Osteoblast (primary cell): ENCODE data around the gene CLSTN2. TPM values are rescaled to one million over a fixed set of nuclear protein-coding genes. Genes with fewer than 3 reads are reported as not detected.

Experiments
- DNase-seq: peaks from one replicate; pipeline ENCODE4 v3.0.0; 2011; ENCODE audit warnings: low spot score, mixed read lengths; ENCODE audit not compliant: insufficient read length; ENCODE audit errors: missing footprints
- H2AFZ ChIP-seq: 2 replicates; pipeline ENCODE4 v1.6.0; 2011; ENCODE audit warnings: mild to moderate bottlenecking, low read length
- H3K27ac ChIP-seq: 2 replicates; pipeline ENCODE4 v1.5.1; 2011; ENCODE audit warnings: mild to moderate bottlenecking, low read depth, low read length, moderate library complexity
- H3K27me3 ChIP-seq: 2 replicates; pipeline ENCODE4 v1.6.0; 2012; ENCODE audit warnings: mild to moderate bottlenecking, control low read depth, inconsistent platforms, low read length, moderate library complexity; ENCODE audit not compliant: insufficient read depth
- H3K36me3 ChIP-seq: 2 replicates; pipeline ENCODE4 v1.5.1; 2011; ENCODE audit warnings: mild to moderate bottlenecking, low read length, control low read depth, moderate library complexity; ENCODE audit not compliant: insufficient read depth
- H3K4me1 ChIP-seq: 2 replicates; pipeline ENCODE4 v1.5.1; 2011; ENCODE audit warnings: mild to moderate bottlenecking, low read length, control low read depth, moderate library complexity; ENCODE audit not compliant: insufficient read depth
- H3K4me2 ChIP-seq: 2 replicates; pipeline ENCODE4 v1.6.0; 2011; ENCODE audit warnings: mild to moderate bottlenecking, low read length; ENCODE audit not compliant: insufficient read depth
- H3K4me3 ChIP-seq: fragments of 200-600 bp; sonication (generic); 3 replicates; pipeline ENCODE4 v1.5.1; 2012; ENCODE audit warnings: mild to moderate bottlenecking, low read length, inconsistent platforms; ENCODE audit not compliant: insufficient read depth
- H3K79me2 ChIP-seq: 2 replicates; pipeline ENCODE4 v1.6.0; 2012; ENCODE audit warnings: mild to moderate bottlenecking, low read length, control low read depth, inconsistent platforms; ENCODE audit not compliant: insufficient read depth
- H3K9me3 ChIP-seq: 2 replicates; pipeline ENCODE4 v1.5.1; 2011; ENCODE audit warnings: low read depth, low read length, control low read depth
- H4K20me1 ChIP-seq: 2 replicates; pipeline ENCODE4 v1.6.0; 2012; ENCODE audit warnings: mild to moderate bottlenecking, low read length, control low read depth; ENCODE audit not compliant: insufficient read depth
- CTCF ChIP-seq: IDR thresholded peaks from 2 replicates; pipeline ENCODE4 v1.5.1; 2011; ENCODE audit warnings: mild to moderate bottlenecking, low read depth, low read length, moderate library complexity; ENCODE audit errors: extremely low read depth
- total RNA-seq: library from RNA; depleted of rRNA; stranded (reverse); fragments of >200 nt; gene quantifications from 2 replicates; pipeline ENCODE4 v1.2.3, GENCODE V29; 2012

Gene CLSTN2
- total RNA-seq, 1 donor = under 0.01 TPM

GRCh38 chr3:140585828-140586227, 650.8 kb downstream of the CLSTN2 start:
- TF ChIP-seq CTCF = no peak
- H3K36me3 ChIP-seq = no peaks in the 10 kb centered on the region
- no peaks in the 10 kb centered on the region for H4K20me1 ChIP-seq
- H3K79me2 ChIP-seq = no peaks in the 10 kb centered on the region
- H3K27me3 ChIP-seq = no peaks in the 10 kb centered on the region
- no peak overlapping the region for H2AFZ ChIP-seq
- H3K9me3 ChIP-seq = no peaks in the 10 kb centered on the region
- H3K27ac ChIP-seq = peak overlapping the region; percentile 38
- H3K4me2 ChIP-seq = peak overlapping the region; percentile 16
- H3K4me1 ChIP-seq = peaks cover 15% of the 10 kb centered on the region
- peak; percentile 30 for DNase-seq
- H3K4me3 ChIP-seq = no peak overlapping the region

GRCh38 chr3:140586311-140586710, 651.3 kb downstream of the CLSTN2 start:
- H3K27ac ChIP-seq = peak overlapping the region; percentile 38
- H3K4me1 ChIP-seq = peaks cover 15% of the 10 kb centered on the region
- H4K20me1 ChIP-seq = no peaks in the 10 kb centered on the region
- H2AFZ ChIP-seq = no peak overlapping the region
- H3K36me3 ChIP-seq = no peaks in the 10 kb centered on the region
- peak overlapping the region; percentile 16 for H3K4me2 ChIP-seq
- no peak for DNase-seq
- no peak overlapping the region for H3K4me3 ChIP-seq
- no peaks in the 10 kb centered on the region for H3K79me2 ChIP-seq
- H3K27me3 ChIP-seq = no peaks in the 10 kb centered on the region
- TF ChIP-seq CTCF = no peak
- H3K9me3 ChIP-seq = no peaks in the 10 kb centered on the region

GRCh38 chr3:140588558-140588957, 653.6 kb downstream of the CLSTN2 start:
- Histone ChIP-seq H3K9me3 (no peaks in the 10 kb centered on the region), H3K36me3 (no peaks in the 10 kb centered on the region), H3K4me1 (peaks cover 15% of the 10 kb centered on the region), H4K20me1 (no peaks in the 10 kb centered on the region), H3K27me3 (no peaks in the 10 kb centered on the region), H3K4me2 (no peak overlapping the region), H3K27ac (no peak overlapping the region), H2AFZ (no peak overlapping the region), H3K4me3 (no peak overlapping the region), H3K79me2 (no peaks in the 10 kb centered on the region)
- no peak for DNase-seq
- no peak for TF ChIP-seq CTCF

- DNase-seq = no peak
- Histone ChIP-seq H3K36me3 (no peaks in the 10 kb centered on the region), H3K4me2 (no peak overlapping the region), H2AFZ (no peak overlapping the region), H4K20me1 (no peaks in the 10 kb centered on the region), H3K27ac (no peak overlapping the region), H3K4me1 (no peaks in the 10 kb centered on the region), H3K4me3 (no peak overlapping the region), H3K9me3 (no peaks in the 10 kb centered on the region), H3K27me3 (no peaks in the 10 kb centered on the region), H3K79me2 (no peaks in the 10 kb centered on the region)
- no peak for TF ChIP-seq CTCF
Observed at GRCh38 chr3:140593766-140594165, 658.8 kb downstream of the CLSTN2 start.
